SH-SY5Y (cell line): ENCODE measurements around the gene MRLN.

Source experiments
- GATA2 ChIP-seq: IDR thresholded peaks from 2 replicates; pipeline ENCODE4 v1.6.1; 2011; ENCODE audit warnings: mild to moderate bottlenecking, low read depth, low read length
- GATA3 ChIP-seq: IDR thresholded peaks from 2 replicates; pipeline ENCODE4 v1.6.1; 2011; ENCODE audit warnings: low read depth, mild to moderate bottlenecking, low read length, moderate library complexity

The MRLN gene

GRCh38 chr10:59753267-59753666 is at the start of gene MRLN:
TSS of gene MRLN (minus strand) at chr10:59753455.
- TF ChIP-seq GATA3 (no peak), GATA2 (no peak)

- TF ChIP-seq GATA2 (no peak), GATA3 (no peak)
Measured at GRCh38 chr10:59801171-59801570, 47.9 kb upstream of the MRLN start.

GRCh38 chr10:59799421-59799820 is 46.2 kb upstream of the MRLN start:
- TF ChIP-seq GATA3 (no peak), GATA2 (no peak)

GRCh38 chr10:59793919-59794318 is 40.7 kb upstream of the MRLN start:
- TF ChIP-seq GATA2 (no peak), GATA3 (no peak)

- TF ChIP-seq GATA3 (no peak), GATA2 (no peak)
Measured at GRCh38 chr10:59792812-59793211, 39.6 kb upstream of the MRLN start.

GRCh38 chr10:59791601-59792000 is 38.3 kb upstream of the MRLN start:
- TF ChIP-seq GATA3 (no peak), GATA2 (no peak)

GRCh38 chr10:59781511-59781910 is 28.3 kb upstream of the MRLN start:
- no peak for TF ChIP-seq GATA2
- no peak for TF ChIP-seq GATA3

GRCh38 chr10:59779756-59780533 is 26.7 kb upstream of the MRLN start:
- no peak for TF ChIP-seq GATA3
- TF ChIP-seq GATA2 = no peak

GRCh38 chr10:59774451-59774850 is 21.2 kb upstream of the MRLN start:
- no peak for TF ChIP-seq GATA3
- TF ChIP-seq GATA2 = no peak

GRCh38 chr10:59773088-59773487 is 19.8 kb upstream of the MRLN start:
- TF ChIP-seq GATA2 (no peak), GATA3 (no peak)

- no peak for TF ChIP-seq GATA2
- no peak for TF ChIP-seq GATA3
Measured at GRCh38 chr10:59771162-59771807, 18.0 kb upstream of the MRLN start.

- TF ChIP-seq GATA3 (no peak), GATA2 (no peak)
Measured at GRCh38 chr10:59770689-59771088, 17.4 kb upstream of the MRLN start.

- no peak for TF ChIP-seq GATA2
- no peak for TF ChIP-seq GATA3
Measured at GRCh38 chr10:59762505-59762904, 9.2 kb upstream of the MRLN start.

GRCh38 chr10:59757966-59758365 is 4.7 kb upstream of the MRLN start:
- no peak for TF ChIP-seq GATA3
- no peak for TF ChIP-seq GATA2

- no peak for TF ChIP-seq GATA2
- no peak for TF ChIP-seq GATA3
Measured at GRCh38 chr10:59754951-59755350, 1.7 kb upstream of the MRLN start.
